Suprapubic skin (tissue), 4 donors: ENCODE measurements around the gene HBEGF. TPM values are rescaled to one million over a fixed set of nuclear protein-coding genes. Genes with fewer than 3 reads are reported as not detected.

Experiments
- DNase-seq, 2 donors: peaks; one replicate each; pipeline ENCODE4 v3.0.0-alpha.2; 2019; ENCODE audit warnings: low spot score in 2 of 2
- H3K27ac ChIP-seq: fragments of 200-600 bp; sonication (generic); one replicate; pipeline ENCODE4 v1.5.1; 2019
- H3K27me3 ChIP-seq: fragments of 200-600 bp; sonication (generic); one replicate; pipeline ENCODE4 v1.5.1; 2019
- H3K36me3 ChIP-seq: fragments of 200-600 bp; sonication (generic); one replicate; pipeline ENCODE4 v1.5.1; 2019
- H3K4me1 ChIP-seq: fragments of 200-600 bp; sonication (generic); one replicate; pipeline ENCODE4 v1.5.1; 2019
- H3K4me3 ChIP-seq: fragments of 200-600 bp; sonication (generic); one replicate; pipeline ENCODE4 v1.5.1; 2019; ENCODE audit warnings: mild to moderate bottlenecking
- H3K9me3 ChIP-seq: fragments of 200-600 bp; sonication (generic); one replicate; pipeline ENCODE4 v1.5.1; 2019
- EP300 ChIP-seq: sonication (generic); formaldehyde crosslinking; IDR thresholded peaks from one replicate; pipeline ENCODE4 v1.6.1; 2017; ENCODE audit warnings: antibody characterized with exemption
- POLR2A ChIP-seq, 2 donors: fragments of 450-650 bp; IDR thresholded peaks; one replicate each; pipeline ENCODE4 v1.6.1; 2017; ENCODE audit warnings: antibody characterized with exemption in 2 of 2, mild to moderate bottlenecking in 2 of 2, moderate library complexity in 2 of 2
- POLR2AphosphoS5 ChIP-seq, 3 donors: sonication (generic); formaldehyde crosslinking; IDR thresholded peaks; one replicate each; pipeline ENCODE4 v1.6.1; 2017; ENCODE audit warnings: antibody characterized with exemption in 3 of 3
- WGBS: methylation state at CpG from one replicate; pipeline ENCODE4 v1.1.5; 2018; 5-methylcytosine and 5-hydroxymethylcytosine counted together
- total RNA-seq, 4 donors: library from RNA; depleted of rRNA; stranded (reverse); fragments of >200 nt; gene quantifications; one replicate each; pipeline ENCODE4 v1.1.0, GENCODE V29; 2016
- TF ChIP-seq, protein P1 (sequence below), 2 donors: fragments of 200-600 bp in 1 of 2; fragments of 450-650 bp in 1 of 2; sonication (generic) in 1 of 2; IDR thresholded peaks; one replicate each; pipeline ENCODE4 v1.5.1; 2016 to 2019; ENCODE audit warnings: antibody characterized with exemption in 2 of 2, mild to moderate bottlenecking in 1 of 2, moderate library complexity in 1 of 2

Gene HBEGF
- total RNA-seq, 4 donors from 2014 or later, result 19.6 to 189 (median 74.8) TPM

DNA sequence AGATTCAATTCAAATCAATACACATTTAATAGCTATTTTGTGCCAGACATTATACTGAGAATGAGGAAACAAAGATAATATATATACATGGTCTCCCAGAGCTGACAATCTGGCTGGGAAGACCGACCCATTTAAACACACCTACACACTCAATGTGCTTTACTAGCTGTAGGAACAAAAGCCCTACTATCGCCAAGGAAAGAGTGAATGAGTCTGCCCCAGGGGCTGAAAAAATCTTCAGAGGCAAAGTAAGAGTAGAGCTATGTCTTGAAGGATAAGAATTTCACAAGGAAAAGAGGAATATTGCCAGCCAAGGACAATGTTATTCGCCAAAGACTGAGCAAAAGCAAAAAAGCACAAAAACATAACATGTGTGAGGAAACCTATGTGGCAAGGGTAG lies 50.1 kb downstream of the HBEGF start:
- 67% methylated on average over 3 of the region's 3 CpGs for WGBS
- H3K27me3 ChIP-seq, result no peaks in the 10 kb centered on the region
- peaks cover 17% of the 10 kb centered on the region for H3K36me3 ChIP-seq
- no peaks in the 10 kb centered on the region for H3K9me3 ChIP-seq
- DNase-seq, result no peak
- no peak overlapping the region for H3K4me3 ChIP-seq
- H3K27ac ChIP-seq, result no peak overlapping the region
- no peak for TF ChIP-seq EP300
- TF ChIP-seq, protein P1, sequence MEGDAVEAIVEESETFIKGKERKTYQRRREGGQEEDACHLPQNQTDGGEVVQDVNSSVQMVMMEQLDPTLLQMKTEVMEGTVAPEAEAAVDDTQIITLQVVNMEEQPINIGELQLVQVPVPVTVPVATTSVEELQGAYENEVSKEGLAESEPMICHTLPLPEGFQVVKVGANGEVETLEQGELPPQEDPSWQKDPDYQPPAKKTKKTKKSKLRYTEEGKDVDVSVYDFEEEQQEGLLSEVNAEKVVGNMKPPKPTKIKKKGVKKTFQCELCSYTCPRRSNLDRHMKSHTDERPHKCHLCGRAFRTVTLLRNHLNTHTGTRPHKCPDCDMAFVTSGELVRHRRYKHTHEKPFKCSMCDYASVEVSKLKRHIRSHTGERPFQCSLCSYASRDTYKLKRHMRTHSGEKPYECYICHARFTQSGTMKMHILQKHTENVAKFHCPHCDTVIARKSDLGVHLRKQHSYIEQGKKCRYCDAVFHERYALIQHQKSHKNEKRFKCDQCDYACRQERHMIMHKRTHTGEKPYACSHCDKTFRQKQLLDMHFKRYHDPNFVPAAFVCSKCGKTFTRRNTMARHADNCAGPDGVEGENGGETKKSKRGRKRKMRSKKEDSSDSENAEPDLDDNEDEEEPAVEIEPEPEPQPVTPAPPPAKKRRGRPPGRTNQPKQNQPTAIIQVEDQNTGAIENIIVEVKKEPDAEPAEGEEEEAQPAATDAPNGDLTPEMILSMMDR (IDR thresholded peaks at IDR 0.05), result no peak
- H3K4me1 ChIP-seq, result peaks cover 26% of the 10 kb centered on the region

DNA sequence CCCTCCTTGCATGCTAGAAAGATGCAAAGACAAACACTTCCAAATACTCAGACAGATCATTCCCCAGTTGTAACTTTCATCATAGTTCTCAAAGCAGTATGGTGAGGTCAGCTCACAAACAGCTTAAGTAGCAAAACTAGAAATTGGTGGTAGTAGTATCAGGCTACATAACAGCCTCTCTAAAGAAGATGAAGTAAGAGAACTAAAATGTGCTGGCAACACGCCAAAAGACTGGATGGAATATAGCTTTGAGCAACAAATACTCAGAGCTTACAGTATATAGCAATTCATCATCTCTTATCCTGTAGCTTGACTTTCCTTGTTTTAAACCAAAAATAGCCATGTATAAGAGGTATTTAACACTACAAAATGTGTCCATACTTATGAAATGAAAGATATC lies 51.0 kb downstream of the HBEGF start:
- no peaks in the 10 kb centered on the region for H3K27me3 ChIP-seq
- H3K27ac ChIP-seq, result no peak overlapping the region
- no peak overlapping the region for H3K4me3 ChIP-seq
- no peak for DNase-seq
- TF ChIP-seq, protein P1 (IDR thresholded peaks at IDR 0.05), result no peak
- TF ChIP-seq POLR2AphosphoS5 (IDR thresholded peaks at IDR 0.05), result no peak
- TF ChIP-seq EP300, result no peak
- TF ChIP-seq POLR2A (IDR thresholded peaks at IDR 0.05), result no peak
- no peaks in the 10 kb centered on the region for H3K9me3 ChIP-seq
- WGBS, result 16% methylated on average over 1 of the region's 1 CpG
- H3K4me1 ChIP-seq, result peaks cover 22% of the 10 kb centered on the region
- H3K36me3 ChIP-seq, result peaks cover 17% of the 10 kb centered on the region

GRCh38 chr5:140294753-140295152 lies 51.6 kb downstream of the HBEGF start:
- DNase-seq, result no peak
- H3K9me3 ChIP-seq, result no peaks in the 10 kb centered on the region
- H3K27me3 ChIP-seq, result no peaks in the 10 kb centered on the region
- WGBS, result 68% methylated on average over 2 of the region's 2 CpGs
- TF ChIP-seq EP300, result no peak
- no peak for TF ChIP-seq POLR2A (IDR thresholded peaks at IDR 0.05)
- TF ChIP-seq, protein P1 (IDR thresholded peaks at IDR 0.05), result no peak
- TF ChIP-seq POLR2AphosphoS5 (IDR thresholded peaks at IDR 0.05), result no peak
- H3K4me1 ChIP-seq, result peaks cover 22% of the 10 kb centered on the region
- no peak overlapping the region for H3K27ac ChIP-seq
- H3K4me3 ChIP-seq, result no peak overlapping the region
- peaks cover 12% of the 10 kb centered on the region for H3K36me3 ChIP-seq

- peaks cover 2% of the 10 kb centered on the region for H3K36me3 ChIP-seq
- WGBS, result 45% methylated on average over 1 of the region's 1 CpG
- peak overlapping the region; percentile 13 for H3K27ac ChIP-seq
- H3K9me3 ChIP-seq, result no peaks in the 10 kb centered on the region
- peaks cover 22% of the 10 kb centered on the region for H3K4me1 ChIP-seq
- no peak for DNase-seq
- TF ChIP-seq EP300, result no peak
- no peak overlapping the region for H3K4me3 ChIP-seq
- H3K27me3 ChIP-seq, result no peaks in the 10 kb centered on the region
Observed at GRCh38 chr5:140293849-140294100, 52.6 kb downstream of the HBEGF start.

DNA sequence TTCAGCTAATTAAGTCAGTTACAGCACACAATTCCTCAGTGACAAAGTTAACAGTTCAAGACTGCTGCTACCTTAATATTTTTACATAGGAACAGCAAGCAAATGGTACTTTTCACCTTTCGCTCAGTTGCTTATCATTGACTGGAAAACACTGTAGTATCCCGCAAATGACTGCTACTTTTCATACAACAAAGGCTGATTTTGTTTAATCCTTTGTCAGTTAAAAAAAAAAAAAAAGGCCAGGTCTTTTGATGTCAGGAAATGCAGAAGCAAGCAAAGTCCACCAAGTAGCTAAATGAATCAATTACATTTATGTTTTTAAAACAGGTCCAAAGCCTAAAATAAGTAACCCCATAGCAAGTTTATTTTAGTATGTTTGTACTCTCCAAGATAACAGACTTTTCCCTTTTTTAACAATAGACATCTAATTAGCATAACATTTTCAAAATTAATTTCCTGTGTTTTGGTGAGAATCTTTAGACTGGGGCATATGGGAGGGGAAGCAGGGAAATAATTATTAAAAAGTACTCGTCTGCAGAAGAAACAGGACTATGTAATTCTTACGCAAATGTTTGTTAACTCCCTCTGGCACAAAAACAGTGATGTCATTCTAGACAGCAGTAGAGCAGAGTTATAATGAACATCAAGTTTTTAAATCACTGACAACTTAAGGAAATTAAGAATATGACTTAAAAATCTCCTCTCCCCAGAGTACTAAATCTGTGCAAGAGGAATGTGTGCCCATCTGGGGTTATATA lies 53.1 kb downstream of the HBEGF start:
- Histone ChIP-seq H3K36me3 (no peaks in the 10 kb centered on the region), H3K27me3 (no peaks in the 10 kb centered on the region), H3K9me3 (no peaks in the 10 kb centered on the region), H3K4me1 (peaks cover 22% of the 10 kb centered on the region), H3K4me3 (no peak overlapping the region), H3K27ac (peak overlapping the region; percentile 13)
- TF ChIP-seq POLR2AphosphoS5 (IDR thresholded peaks at IDR 0.05) (no peak), POLR2A (IDR thresholded peaks at IDR 0.05) (no peak), EP300 (no peak)
- TF ChIP-seq, protein P1 (IDR thresholded peaks at IDR 0.05), result no peak
- 51% methylated on average over 4 of the region's 4 CpGs for WGBS
- DNase-seq, result no peak
